ENCODE data around the gene NDUFAF2. TPM values are rescaled to one million over a fixed set of nuclear protein-coding genes. Genes with fewer than 3 reads are reported as not detected.

NDUFAF2 gene
- total and polyA plus RNA-seq, 2 experiments from 2014 or later, result 31.6 to 155 TPM

- Histone ChIP-seq H3K4me1 (ENCODE audit: insufficient read depth) (no peaks in the 10 kb centered on the region), H3K79me2 (replicated peaks; ENCODE audit: insufficient read depth) (no peaks in the 10 kb centered on the region), H3K27ac (ENCODE audit: low read depth) (no peak overlapping the region), H4K20me1 (replicated peaks; ENCODE audit: insufficient read depth) (no peaks in the 10 kb centered on the region; the same call in 1 of the 2 replicates), H3F3A (replicated peaks; ENCODE audit: low read depth) (no peaks in the 10 kb centered on the region), H3K4me3 (no peak overlapping the region), H3K36me3 (ENCODE audit: insufficient read depth) (no peaks in the 10 kb centered on the region), H3K9me2 (ENCODE audit: insufficient read depth) (no peaks in the 10 kb centered on the region), H3K4me2 (no peak overlapping the region), H2AFZ (no peak overlapping the region), H3K27me3 (ENCODE audit: insufficient read depth) (no peaks in the 10 kb centered on the region)
- no peak overlapping the region for H3K4me3 Mint-ChIP-seq
- H3K9me3 Mint-ChIP-seq, result no peaks in the 10 kb centered on the region; the same call in 2 of the 3 replicates
- ATAC-seq, result no peak
- no peaks in the 10 kb centered on the region for H3K36me3 Mint-ChIP-seq (ENCODE audit: low read depth)
- no peaks in the 10 kb centered on the region for H3K27me3 Mint-ChIP-seq (ENCODE audit: insufficient read depth, low read depth, poor library complexity)
- H3K27ac Mint-ChIP-seq, result no peak overlapping the region
- no peak for DNase-seq (ENCODE audit: low spot score)
- H3K4me1 Mint-ChIP-seq, result no peaks in the 10 kb centered on the region
- TF ChIP-seq REST (IDR thresholded peaks at IDR 0.05; ENCODE audit: unreplicated experiment) (no peak), POLR2AphosphoS5 (IDR thresholded peaks at IDR 0.05; ENCODE audit: low read depth) (no peak), CREB1 (CRISPR knock-in tag; IDR thresholded peaks at IDR 0.05; ENCODE audit: low read depth) (no peak), STAT1 (IDR thresholded peaks at IDR 0.05; ENCODE audit: unreplicated experiment) (no peak), JUNB (IDR thresholded peaks at IDR 0.05; ENCODE audit: unreplicated experiment) (no peak), EZH2phosphoT487 (IDR thresholded peaks at IDR 0.05; ENCODE audit: unreplicated experiment) (no peak), ZNF114 (CRISPR knock-in tag; IDR thresholded peaks at IDR 0.05) (no peak), ZNF331 (CRISPR knock-in tag; IDR thresholded peaks at IDR 0.05; ENCODE audit: low read depth) (no peak), NANOG (IDR thresholded peaks at IDR 0.05; ENCODE audit: borderline replicate concordance) (no peak), CTCF (conservative IDR thresholded peaks at IDR 0.05; ENCODE audit: low read depth in 2 of 2) (no peak), EZH2 (IDR thresholded peaks at IDR 0.05; ENCODE audit: low read depth, unreplicated experiment) (no peak)
- TF ChIP-seq, protein P1, sequence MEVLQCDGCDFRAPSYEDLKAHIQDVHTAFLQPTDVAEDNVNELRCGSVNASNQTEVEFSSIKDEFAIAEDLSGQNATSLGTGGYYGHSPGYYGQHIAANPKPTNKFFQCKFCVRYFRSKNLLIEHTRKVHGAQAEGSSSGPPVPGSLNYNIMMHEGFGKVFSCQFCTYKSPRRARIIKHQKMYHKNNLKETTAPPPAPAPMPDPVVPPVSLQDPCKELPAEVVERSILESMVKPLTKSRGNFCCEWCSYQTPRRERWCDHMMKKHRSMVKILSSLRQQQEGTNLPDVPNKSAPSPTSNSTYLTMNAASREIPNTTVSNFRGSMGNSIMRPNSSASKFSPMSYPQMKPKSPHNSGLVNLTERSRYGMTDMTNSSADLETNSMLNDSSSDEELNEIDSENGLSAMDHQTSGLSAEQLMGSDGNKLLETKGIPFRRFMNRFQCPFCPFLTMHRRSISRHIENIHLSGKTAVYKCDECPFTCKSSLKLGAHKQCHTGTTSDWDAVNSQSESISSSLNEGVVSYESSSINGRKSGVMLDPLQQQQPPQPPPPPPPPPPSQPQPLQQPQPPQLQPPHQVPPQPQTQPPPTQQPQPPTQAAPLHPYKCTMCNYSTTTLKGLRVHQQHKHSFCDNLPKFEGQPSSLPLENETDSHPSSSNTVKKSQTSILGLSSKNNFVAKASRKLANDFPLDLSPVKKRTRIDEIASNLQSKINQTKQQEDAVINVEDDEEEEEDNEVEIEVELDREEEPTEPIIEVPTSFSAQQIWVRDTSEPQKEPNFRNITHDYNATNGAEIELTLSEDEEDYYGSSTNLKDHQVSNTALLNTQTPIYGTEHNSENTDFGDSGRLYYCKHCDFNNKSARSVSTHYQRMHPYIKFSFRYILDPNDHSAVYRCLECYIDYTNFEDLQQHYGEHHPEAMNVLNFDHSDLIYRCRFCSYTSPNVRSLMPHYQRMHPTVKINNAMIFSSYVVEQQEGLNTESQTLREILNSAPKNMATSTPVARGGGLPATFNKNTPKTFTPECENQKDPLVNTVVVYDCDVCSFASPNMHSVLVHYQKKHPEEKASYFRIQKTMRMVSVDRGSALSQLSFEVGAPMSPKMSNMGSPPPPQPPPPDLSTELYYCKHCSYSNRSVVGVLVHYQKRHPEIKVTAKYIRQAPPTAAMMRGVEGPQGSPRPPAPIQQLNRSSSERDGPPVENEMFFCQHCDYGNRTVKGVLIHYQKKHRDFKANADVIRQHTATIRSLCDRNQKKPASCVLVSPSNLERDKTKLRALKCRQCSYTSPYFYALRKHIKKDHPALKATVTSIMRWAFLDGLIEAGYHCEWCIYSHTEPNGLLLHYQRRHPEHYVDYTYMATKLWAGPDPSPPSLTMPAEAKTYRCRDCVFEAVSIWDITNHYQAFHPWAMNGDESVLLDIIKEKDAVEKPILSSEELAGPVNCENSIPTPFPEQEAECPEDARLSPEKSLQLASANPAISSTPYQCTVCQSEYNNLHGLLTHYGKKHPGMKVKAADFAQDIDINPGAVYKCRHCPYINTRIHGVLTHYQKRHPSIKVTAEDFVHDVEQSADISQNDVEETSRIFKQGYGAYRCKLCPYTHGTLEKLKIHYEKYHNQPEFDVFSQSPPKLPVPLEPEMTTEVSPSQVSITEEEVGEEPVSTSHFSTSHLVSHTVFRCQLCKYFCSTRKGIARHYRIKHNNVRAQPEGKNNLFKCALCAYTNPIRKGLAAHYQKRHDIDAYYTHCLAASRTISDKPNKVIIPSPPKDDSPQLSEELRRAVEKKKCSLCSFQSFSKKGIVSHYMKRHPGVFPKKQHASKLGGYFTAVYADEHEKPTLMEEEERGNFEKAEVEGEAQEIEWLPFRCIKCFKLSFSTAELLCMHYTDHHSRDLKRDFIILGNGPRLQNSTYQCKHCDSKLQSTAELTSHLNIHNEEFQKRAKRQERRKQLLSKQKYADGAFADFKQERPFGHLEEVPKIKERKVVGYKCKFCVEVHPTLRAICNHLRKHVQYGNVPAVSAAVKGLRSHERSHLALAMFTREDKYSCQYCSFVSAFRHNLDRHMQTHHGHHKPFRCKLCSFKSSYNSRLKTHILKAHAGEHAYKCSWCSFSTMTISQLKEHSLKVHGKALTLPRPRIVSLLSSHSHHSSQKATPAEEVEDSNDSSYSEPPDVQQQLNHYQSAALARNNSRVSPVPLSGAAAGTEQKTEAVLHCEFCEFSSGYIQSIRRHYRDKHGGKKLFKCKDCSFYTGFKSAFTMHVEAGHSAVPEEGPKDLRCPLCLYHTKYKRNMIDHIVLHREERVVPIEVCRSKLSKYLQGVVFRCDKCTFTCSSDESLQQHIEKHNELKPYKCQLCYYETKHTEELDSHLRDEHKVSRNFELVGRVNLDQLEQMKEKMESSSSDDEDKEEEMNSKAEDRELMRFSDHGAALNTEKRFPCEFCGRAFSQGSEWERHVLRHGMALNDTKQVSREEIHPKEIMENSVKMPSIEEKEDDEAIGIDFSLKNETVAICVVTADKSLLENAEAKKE (CRISPR knock-in tag; IDR thresholded peaks at IDR 0.05), result no peak
- TF ChIP-seq, protein P2, sequence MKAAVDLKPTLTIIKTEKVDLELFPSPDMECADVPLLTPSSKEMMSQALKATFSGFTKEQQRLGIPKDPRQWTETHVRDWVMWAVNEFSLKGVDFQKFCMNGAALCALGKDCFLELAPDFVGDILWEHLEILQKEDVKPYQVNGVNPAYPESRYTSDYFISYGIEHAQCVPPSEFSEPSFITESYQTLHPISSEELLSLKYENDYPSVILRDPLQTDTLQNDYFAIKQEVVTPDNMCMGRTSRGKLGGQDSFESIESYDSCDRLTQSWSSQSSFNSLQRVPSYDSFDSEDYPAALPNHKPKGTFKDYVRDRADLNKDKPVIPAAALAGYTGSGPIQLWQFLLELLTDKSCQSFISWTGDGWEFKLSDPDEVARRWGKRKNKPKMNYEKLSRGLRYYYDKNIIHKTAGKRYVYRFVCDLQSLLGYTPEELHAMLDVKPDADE (IDR thresholded peaks at IDR 0.05), result no peak
These were observed 232.7 kb downstream of the NDUFAF2 start for GRCh38 chr5:61177716-61178115.

Measured in GM23338 (cell line).